GM10266 (cell line): ENCODE results near the gene WWC1.
A peak's percentile ranks its signal among the peaks of the same experiment; 100 is the strongest.

Experiments
- DNase-seq: peaks from one replicate; pipeline ENCODE4 v3.0.0; 2012; ENCODE audit errors: extremely low spot score
- TF ChIP-seq, protein P1 (sequence below): IDR thresholded peaks from 2 replicates; pipeline ENCODE4 v1.5.1; 2012; ENCODE audit warnings: mild to moderate bottlenecking, low read depth; ENCODE audit not compliant: control insufficient read depth, insufficient read depth; ENCODE audit errors: missing control alignments

WWC1 gene

DNA sequence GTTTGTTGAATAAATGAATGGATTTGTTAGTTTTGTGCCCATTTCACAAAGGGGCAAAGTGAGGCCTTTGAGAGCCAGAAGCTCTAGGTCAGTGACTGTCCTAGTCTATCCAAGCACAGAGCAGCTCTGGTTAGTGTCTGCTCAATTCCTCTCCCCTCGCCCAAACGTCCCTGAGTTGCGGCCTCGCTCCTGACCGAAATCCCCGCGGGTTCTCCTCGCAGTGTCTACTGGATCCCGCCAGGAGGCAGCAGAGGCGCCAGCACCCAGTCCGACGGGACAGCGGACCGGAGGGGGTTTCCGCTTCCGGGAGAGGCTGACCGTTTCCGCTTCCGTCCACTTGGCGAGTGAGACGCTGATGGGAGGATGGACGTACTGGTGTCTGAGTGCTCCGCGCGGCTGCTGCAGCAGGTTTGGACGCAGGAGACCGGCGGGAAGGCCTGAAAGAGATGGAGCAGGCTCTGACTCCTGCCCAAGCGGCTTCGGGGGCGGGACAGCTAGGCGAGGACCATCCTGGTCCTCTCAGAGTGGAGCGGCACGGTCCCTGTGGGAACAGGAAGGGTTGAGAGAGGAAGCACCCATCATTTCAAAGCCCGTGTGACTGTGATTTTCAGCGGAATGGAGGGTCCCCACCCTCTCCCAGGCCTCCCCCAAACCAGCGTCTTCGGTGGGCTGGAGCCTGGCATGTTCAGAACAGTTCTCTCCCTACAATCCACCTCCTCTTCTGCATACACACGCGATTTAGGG, 194.9 kb downstream of the WWC1 start, which contains the start of gene RARS1:
Gene RARS1, plus strand, starts transcription at position 336 of the 744 bp plus-strand sequence. Its CDS starts 28 bp downstream, at position 364.
- peak; percentile 92 for DNase-seq
- TF ChIP-seq, protein P1, sequence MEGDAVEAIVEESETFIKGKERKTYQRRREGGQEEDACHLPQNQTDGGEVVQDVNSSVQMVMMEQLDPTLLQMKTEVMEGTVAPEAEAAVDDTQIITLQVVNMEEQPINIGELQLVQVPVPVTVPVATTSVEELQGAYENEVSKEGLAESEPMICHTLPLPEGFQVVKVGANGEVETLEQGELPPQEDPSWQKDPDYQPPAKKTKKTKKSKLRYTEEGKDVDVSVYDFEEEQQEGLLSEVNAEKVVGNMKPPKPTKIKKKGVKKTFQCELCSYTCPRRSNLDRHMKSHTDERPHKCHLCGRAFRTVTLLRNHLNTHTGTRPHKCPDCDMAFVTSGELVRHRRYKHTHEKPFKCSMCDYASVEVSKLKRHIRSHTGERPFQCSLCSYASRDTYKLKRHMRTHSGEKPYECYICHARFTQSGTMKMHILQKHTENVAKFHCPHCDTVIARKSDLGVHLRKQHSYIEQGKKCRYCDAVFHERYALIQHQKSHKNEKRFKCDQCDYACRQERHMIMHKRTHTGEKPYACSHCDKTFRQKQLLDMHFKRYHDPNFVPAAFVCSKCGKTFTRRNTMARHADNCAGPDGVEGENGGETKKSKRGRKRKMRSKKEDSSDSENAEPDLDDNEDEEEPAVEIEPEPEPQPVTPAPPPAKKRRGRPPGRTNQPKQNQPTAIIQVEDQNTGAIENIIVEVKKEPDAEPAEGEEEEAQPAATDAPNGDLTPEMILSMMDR, result peak; percentile 96

DNA sequence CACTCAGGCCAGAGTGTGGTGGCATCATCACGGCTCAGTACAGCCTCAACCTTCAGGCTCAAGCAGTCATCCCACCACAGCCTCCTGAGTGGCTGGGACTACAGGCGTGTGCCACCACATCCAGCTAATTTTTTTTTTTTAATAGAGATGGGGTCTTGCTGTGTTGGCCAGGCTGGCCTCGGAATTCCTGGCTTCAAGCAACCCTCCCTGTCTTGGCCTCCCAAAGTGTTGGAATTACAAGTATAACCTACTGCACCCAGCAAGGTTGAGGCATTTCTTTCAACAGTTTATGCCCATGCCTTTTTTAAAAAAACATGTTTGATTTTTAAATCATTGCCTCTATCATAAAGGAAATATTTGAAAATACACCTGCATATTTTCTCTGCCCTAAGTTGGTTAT, 197.6 kb downstream of the WWC1 start:
- TF ChIP-seq, protein P1, result no peak
- no peak for DNase-seq

DNA sequence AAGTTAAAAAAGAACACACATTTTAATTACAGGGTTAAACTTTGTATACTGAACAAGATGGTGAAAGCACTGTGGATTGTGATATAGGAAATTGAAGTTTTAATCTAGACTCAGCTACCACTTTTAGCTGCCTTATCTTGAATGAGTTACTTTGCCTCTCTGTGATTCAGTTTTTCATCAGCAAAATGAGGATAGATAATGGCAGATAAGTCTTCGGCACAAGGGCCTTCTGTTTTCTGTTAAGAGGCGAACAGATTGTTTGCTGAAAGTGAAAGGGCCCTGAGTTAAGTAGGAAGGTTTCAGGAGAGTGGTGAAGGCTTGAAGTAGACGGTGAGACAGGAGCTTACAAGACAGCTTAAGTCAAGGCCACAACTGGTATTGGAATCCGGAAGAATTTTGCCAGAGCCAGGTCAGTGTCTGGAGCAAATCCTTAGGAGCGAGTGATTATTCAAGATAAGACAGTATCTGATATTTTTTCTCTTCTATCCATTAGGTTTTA, 202.7 kb downstream of the WWC1 start:
- no peak for DNase-seq
- TF ChIP-seq, protein P1, result no peak

DNA sequence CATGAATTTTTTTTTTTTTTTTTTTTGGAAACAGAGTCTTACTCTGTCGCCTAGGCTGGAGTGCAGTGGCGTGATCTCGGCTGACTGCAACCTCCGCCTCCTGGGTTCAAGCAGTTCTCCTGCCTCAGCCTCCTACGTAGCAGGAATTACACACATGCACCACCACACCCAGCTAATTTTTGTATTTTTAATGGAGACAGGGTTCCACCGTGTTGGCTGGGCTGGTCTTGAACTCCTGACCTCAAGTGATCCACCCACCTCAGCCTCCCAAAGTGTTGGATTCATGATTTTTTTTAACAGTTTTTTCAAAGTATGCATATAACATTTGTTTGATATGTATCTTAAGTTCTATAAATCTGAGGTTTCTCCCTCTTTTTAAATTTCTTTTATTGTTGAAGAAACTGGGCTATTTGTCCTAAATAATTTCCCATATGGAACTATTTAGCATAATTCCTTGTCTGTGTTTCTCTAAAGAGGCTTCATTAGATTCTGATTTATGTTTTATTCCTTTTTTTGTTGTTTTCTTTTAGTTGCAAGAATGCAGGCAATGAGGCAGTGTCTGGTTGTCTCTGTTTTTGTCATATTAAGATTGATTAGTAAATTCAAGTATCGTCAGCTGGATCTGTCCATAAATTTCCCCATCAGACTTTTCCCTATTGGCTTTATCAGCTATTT, 211.3 kb downstream of the WWC1 start:
- no peak for DNase-seq
- TF ChIP-seq, protein P1, result no peak

DNA sequence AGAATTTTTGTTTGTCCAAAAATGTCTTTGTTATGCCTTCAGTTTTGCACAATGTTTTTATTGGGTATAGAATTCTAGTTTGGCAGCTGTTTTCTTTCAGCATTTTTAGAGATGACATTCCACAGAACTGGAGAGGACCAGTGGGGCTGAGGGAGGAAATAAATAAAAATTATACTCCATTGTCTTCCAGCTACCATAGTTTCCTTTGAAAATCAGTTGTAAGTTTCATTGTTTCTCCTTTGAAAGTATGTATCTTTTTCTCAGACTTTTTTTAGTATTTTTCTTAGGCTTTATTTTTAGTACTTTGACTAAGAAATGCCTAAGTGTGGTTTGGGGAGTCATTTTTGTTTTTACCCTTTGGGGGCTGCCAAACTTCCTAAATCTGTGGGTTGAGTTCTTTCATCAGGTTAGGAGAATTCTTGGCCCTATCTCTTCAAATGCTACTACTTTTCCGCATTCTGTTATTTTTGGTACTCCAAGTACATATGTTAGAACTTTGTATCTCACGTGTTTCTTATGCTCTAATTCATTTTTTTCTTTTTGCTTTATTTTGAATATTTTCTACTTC, 222.5 kb downstream of the WWC1 start:
- TF ChIP-seq, protein P1, result no peak
- no peak for DNase-seq
